ENCODE measurements around the gene CACNG4.

- no peak for TF ChIP-seq CTCF (IDR thresholded peaks at IDR 0.05; ENCODE audit: low read depth, low read length, poor library complexity, severe bottlenecking)
- no peak for TF ChIP-seq EZH2phosphoT487 (IDR thresholded peaks at IDR 0.05; ENCODE audit: borderline replicate concordance, low read length)
Observed at GRCh38 chr17:67074781-67075180, 110.3 kb downstream of the CACNG4 start.
